ENCODE measurements around the gene KIAA1217. TPM values are rescaled to one million over a fixed set of nuclear protein-coding genes. Genes with fewer than 3 reads are reported as not detected.

Gene KIAA1217
- polyA plus RNA-seq, 1 of the 3 experiments (the other 2 are of a cell fraction): 7.2 TPM

DNA sequence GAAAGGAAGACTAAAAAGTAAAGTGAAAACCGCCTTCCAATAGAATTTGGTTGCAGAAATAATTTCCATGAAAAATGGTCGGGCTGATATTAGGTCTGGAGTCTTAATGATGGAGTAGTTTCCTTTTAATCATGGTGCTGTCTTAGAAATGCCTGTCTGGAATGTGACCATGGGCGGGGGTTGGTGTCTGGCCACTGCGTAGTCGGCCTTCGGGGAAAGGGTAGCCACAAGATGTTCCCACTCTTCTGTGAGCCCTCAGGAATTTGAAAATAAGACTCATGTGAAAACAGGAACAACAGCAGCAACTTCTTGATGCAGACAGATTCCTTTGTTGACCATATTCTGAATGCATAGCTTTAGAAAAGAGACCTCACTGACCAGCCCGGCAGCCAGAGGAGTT is 176.8 kb downstream of the KIAA1217 start:
- Histone ChIP-seq H3K4me2 (no peak overlapping the region), H3K27ac (ENCODE audit: low read depth in 2 of 2, low read length in 1 of 2) (no peak overlapping the region), H3F3A (replicated peaks; ENCODE audit: insufficient read depth) (no peaks in the 10 kb centered on the region), H4K20me1 (ENCODE audit: insufficient read depth) (no peaks in the 10 kb centered on the region), H3K27me3 (ENCODE audit: insufficient read depth) (no peaks in the 10 kb centered on the region), H3K79me2 (ENCODE audit: insufficient read depth) (no peaks in the 10 kb centered on the region), H2AFZ (ENCODE audit: low read depth) (no peak overlapping the region), H3K9me3 (no peaks in the 10 kb centered on the region), H3K9ac (no peak overlapping the region), H3K9me2 (no peaks in the 10 kb centered on the region), H3K4me3 (ENCODE audit: low read depth in 2 of 2, low read length in 1 of 2) (no peak overlapping the region), H3K4me1 (ENCODE audit: control insufficient read depth in 1 of 2, insufficient read depth in 2 of 2, low read depth in 1 of 2, low read length in 1 of 2) (peaks cover 3 to 31% of the 10 kb centered on the region in 2 experiments; a peak in 2 of 4 replicates), H3K36me3 (replicated peaks in 1 of 2; ENCODE audit: control insufficient read depth in 1 of 2, insufficient read depth in 2 of 2, low read length in 1 of 2) (no peaks in the 10 kb centered on the region)
- no peak for TF ChIP-seq POLR2AphosphoS5 (IDR thresholded peaks at IDR 0.05; ENCODE audit: low read depth, low read length)
- POLR2A ChIA-PET: no interaction called here
- DNase-seq: no peak
- CTCF ChIA-PET: no interaction called here
- 80% methylated on average over 7 of the region's 7 CpGs for WGBS (ENCODE audit: low lambda C conversion rate)

DNA sequence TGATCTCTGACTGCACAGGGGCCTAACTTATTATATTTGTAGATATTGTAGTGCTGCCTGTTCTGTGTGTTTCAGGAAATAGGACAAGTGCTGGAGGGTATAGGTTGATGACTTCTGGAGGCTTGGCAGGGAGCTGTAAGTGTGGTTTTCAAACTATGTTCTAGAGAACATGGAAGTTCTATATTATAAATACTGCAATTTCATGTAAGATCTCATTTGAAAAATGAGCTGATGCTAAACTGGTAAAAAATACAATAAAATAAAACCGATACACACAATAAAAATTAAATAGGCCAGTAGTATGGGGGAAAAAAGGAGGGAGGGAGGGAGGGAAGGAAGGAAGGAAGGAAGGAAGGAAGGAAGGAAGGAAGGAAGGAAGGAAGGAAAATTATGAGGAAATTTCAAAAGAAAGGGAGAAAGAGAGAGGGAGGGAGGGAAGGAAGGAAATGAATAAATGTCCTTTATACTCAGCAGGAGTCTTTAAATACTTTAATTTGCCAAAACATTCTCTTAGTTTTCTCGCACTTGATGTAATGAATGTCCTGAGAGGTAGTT is 181.3 kb downstream of the KIAA1217 start:
- H3K4me3 ChIP-seq (ENCODE audit: low read depth in 2 of 2, low read length in 1 of 2): no peak overlapping the region
- H4K20me1 ChIP-seq (ENCODE audit: insufficient read depth): no peaks in the 10 kb centered on the region
- H3K9ac ChIP-seq: no peak overlapping the region
- H3F3A ChIP-seq (replicated peaks; ENCODE audit: insufficient read depth): no peaks in the 10 kb centered on the region
- no peak overlapping the region for H3K27ac ChIP-seq (ENCODE audit: low read depth in 2 of 2, low read length in 1 of 2)
- H3K9me3 ChIP-seq: no peaks in the 10 kb centered on the region
- no peak overlapping the region for H3K4me2 ChIP-seq
- H3K4me1 ChIP-seq (ENCODE audit: control insufficient read depth in 1 of 2, insufficient read depth in 2 of 2, low read depth in 1 of 2, low read length in 1 of 2): peaks cover 8 to 11% of the 10 kb centered on the region in 2 experiments; a peak in 3 of 4 replicates
- POLR2A ChIA-PET: no interaction called here
- H3K36me3 ChIP-seq (replicated peaks in 1 of 2; ENCODE audit: control insufficient read depth in 1 of 2, insufficient read depth in 2 of 2, low read length in 1 of 2): no peaks in the 10 kb centered on the region
- TF ChIP-seq MEF2A (IDR thresholded peaks at IDR 0.05; ENCODE audit: borderline replicate concordance, low read depth) (no peak), TCF12 (IDR thresholded peaks at IDR 0.05) (no peak), RFX5 (IDR thresholded peaks at IDR 0.05; ENCODE audit: low read length) (no peak), EP300 (IDR thresholded peaks at IDR 0.05; ENCODE audit: borderline replicate concordance in 1 of 2, low read depth in 1 of 2, low read length in 1 of 2) (no peak), RCOR1 (IDR thresholded peaks at IDR 0.05; ENCODE audit: low read length) (no peak), SMC3 (IDR thresholded peaks at IDR 0.05; ENCODE audit: low read depth, low read length) (no peak), NRF1 (IDR thresholded peaks at IDR 0.05; ENCODE audit: low read depth, low read length) (no peak), RXRA (IDR thresholded peaks at IDR 0.05; ENCODE audit: borderline replicate concordance, low read depth) (no peak), ELF1 (IDR thresholded peaks at IDR 0.05) (no peak), YY1 (IDR thresholded peaks at IDR 0.05; ENCODE audit: low read depth) (no peak), TAF1 (IDR thresholded peaks at IDR 0.05; ENCODE audit: borderline replicate concordance, low read depth, low read length) (no peak), RAD21 (IDR thresholded peaks at IDR 0.05; ENCODE audit: low read length) (no peak), GABPA (IDR thresholded peaks at IDR 0.05; ENCODE audit: low read depth) (no peak), CHD2 (IDR thresholded peaks at IDR 0.05; ENCODE audit: low read length, partially characterized antibody) (no peak)
- TF ChIP-seq, protein P1, sequence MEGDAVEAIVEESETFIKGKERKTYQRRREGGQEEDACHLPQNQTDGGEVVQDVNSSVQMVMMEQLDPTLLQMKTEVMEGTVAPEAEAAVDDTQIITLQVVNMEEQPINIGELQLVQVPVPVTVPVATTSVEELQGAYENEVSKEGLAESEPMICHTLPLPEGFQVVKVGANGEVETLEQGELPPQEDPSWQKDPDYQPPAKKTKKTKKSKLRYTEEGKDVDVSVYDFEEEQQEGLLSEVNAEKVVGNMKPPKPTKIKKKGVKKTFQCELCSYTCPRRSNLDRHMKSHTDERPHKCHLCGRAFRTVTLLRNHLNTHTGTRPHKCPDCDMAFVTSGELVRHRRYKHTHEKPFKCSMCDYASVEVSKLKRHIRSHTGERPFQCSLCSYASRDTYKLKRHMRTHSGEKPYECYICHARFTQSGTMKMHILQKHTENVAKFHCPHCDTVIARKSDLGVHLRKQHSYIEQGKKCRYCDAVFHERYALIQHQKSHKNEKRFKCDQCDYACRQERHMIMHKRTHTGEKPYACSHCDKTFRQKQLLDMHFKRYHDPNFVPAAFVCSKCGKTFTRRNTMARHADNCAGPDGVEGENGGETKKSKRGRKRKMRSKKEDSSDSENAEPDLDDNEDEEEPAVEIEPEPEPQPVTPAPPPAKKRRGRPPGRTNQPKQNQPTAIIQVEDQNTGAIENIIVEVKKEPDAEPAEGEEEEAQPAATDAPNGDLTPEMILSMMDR (IDR thresholded peaks at IDR 0.05): no peak
- TF ChIP-seq, protein P2, sequence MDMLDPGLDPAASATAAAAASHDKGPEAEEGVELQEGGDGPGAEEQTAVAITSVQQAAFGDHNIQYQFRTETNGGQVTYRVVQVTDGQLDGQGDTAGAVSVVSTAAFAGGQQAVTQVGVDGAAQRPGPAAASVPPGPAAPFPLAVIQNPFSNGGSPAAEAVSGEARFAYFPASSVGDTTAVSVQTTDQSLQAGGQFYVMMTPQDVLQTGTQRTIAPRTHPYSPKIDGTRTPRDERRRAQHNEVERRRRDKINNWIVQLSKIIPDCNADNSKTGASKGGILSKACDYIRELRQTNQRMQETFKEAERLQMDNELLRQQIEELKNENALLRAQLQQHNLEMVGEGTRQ (IDR thresholded peaks at IDR 0.05; ENCODE audit: borderline replicate concordance, low read depth, low read length): no peak
- TF ChIP-seq, protein P3, sequence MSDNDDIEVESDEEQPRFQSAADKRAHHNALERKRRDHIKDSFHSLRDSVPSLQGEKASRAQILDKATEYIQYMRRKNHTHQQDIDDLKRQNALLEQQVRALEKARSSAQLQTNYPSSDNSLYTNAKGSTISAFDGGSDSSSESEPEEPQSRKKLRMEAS (IDR thresholded peaks at IDR 0.05; ENCODE audit: low read depth): no peak
- no peaks in the 10 kb centered on the region for H3K27me3 ChIP-seq (ENCODE audit: insufficient read depth)
- no peaks in the 10 kb centered on the region for H3K79me2 ChIP-seq (ENCODE audit: insufficient read depth)
- H3K9me2 ChIP-seq: no peaks in the 10 kb centered on the region
- CTCF ChIA-PET: interaction anchor here (0.6 to 1.4 kb wide), 2 partner anchors 9 to 54 kb away, joined by 3 to 5 read pairs; no protein-coding TSS in a partner anchor
- DNase-seq: no peak
- 89% methylated on average over 2 of the region's 2 CpGs for WGBS (ENCODE audit: low lambda C conversion rate)
- no peak overlapping the region for H2AFZ ChIP-seq (ENCODE audit: low read depth)
